Liver (tissue), 9 donors: ENCODE measurements around the gene C14orf180. TPM values are rescaled to one million over a fixed set of nuclear protein-coding genes. Genes with fewer than 3 reads are reported as not detected.

Experiments used
- DNase-seq: peaks from one replicate; pipeline ENCODE4 v3.0.0-alpha.2; 2017; ENCODE audit warnings: low spot score
- H3K27ac ChIP-seq, 2 donors: one replicate each; pipeline ENCODE4 v1.7.0; 2013; ENCODE audit warnings: inconsistent platforms in 2 of 2, low read length in 2 of 2, control low read depth in 1 of 2, low read depth in 1 of 2, mild to moderate bottlenecking in 1 of 2
- H3K27me3 ChIP-seq, 4 donors: one replicate each; pipeline versions ENCODE4 v1.6.1 to v1.7.0; 2013; ENCODE audit warnings: low read length in 3 of 4, inconsistent platforms in 1 of 4, mild to moderate bottlenecking in 1 of 4, moderate library complexity in 1 of 4; ENCODE audit not compliant: control insufficient read depth in 4 of 4, insufficient read depth in 4 of 4
- H3K36me3 ChIP-seq, 4 donors: one replicate each; pipeline versions ENCODE4 v1.6.1 to v1.7.0; 2013; ENCODE audit warnings: low read length in 3 of 4, mild to moderate bottlenecking in 3 of 4, low read depth in 1 of 4, moderate library complexity in 1 of 4; ENCODE audit not compliant: control insufficient read depth in 4 of 4, insufficient read depth in 3 of 4
- H3K4me1 ChIP-seq, 4 donors: one replicate each; pipeline versions ENCODE4 v1.6.1 to v1.7.0; 2013; ENCODE audit warnings: low read length in 3 of 4, mild to moderate bottlenecking in 3 of 4, moderate library complexity in 1 of 4; ENCODE audit not compliant: control insufficient read depth in 4 of 4, insufficient read depth in 4 of 4
- H3K4me3 ChIP-seq, 3 donors: one replicate each; pipeline versions ENCODE4 v1.6.1 to v1.7.0; 2013; ENCODE audit warnings: low read length in 3 of 3, control low read depth in 1 of 3, low read depth in 1 of 3, mild to moderate bottlenecking in 1 of 3
- H3K9ac ChIP-seq, 2 donors: one replicate each; pipeline ENCODE4 v1.7.0; 2013; ENCODE audit warnings: low read length in 2 of 2, mild to moderate bottlenecking in 2 of 2, moderate library complexity in 2 of 2, control low read depth in 1 of 2, low read depth in 1 of 2
- H3K9me3 ChIP-seq, 4 donors: one replicate each; pipeline versions ENCODE4 v1.6.1 to v1.7.0; 2013; ENCODE audit warnings: low read length in 3 of 4; ENCODE audit not compliant: control insufficient read depth in 4 of 4
- EGR1 ChIP-seq, 2 donors: IDR thresholded peaks; 2 replicates each; pipeline ENCODE4 v1.6.1; 2016 to 2018; ENCODE audit warnings: antibody characterized with exemption in 2 of 2, low read depth in 2 of 2
- FOXA1 ChIP-seq: IDR thresholded peaks from 2 replicates; pipeline ENCODE4 v1.6.1; 2016; ENCODE audit warnings: antibody characterized with exemption
- FOXA2 ChIP-seq: IDR thresholded peaks from 2 replicates; pipeline ENCODE4 v1.6.1; 2016; ENCODE audit warnings: antibody characterized with exemption
- HNF4A ChIP-seq, 2 donors: conservative IDR thresholded peaks; 2 replicates each; pipeline ENCODE4 v1.6.1; 2016; ENCODE audit warnings: antibody characterized with exemption in 2 of 2, mild to moderate bottlenecking in 2 of 2
- HNF4G ChIP-seq: IDR thresholded peaks from 2 replicates; pipeline ENCODE4 v1.6.1; 2016; ENCODE audit warnings: antibody characterized with exemption
- NR2F2 ChIP-seq: IDR thresholded peaks from 2 replicates; pipeline ENCODE4 v1.6.1; 2016; ENCODE audit warnings: antibody characterized with exemption
- RAD21 ChIP-seq, 2 donors: IDR thresholded peaks; 2 replicates each; pipeline ENCODE4 v1.6.1; 2016; ENCODE audit warnings: antibody characterized with exemption in 2 of 2, mild to moderate bottlenecking in 2 of 2
- RXRA ChIP-seq, 2 donors: IDR thresholded peaks; 2 replicates each; pipeline ENCODE4 v1.6.1; 2017 to 2018; ENCODE audit warnings: antibody characterized with exemption in 2 of 2, mild to moderate bottlenecking in 1 of 2
- SP1 ChIP-seq: IDR thresholded peaks from 2 replicates; pipeline ENCODE4 v1.6.1; 2018; ENCODE audit warnings: antibody characterized with exemption, mild to moderate bottlenecking
- TAF1 ChIP-seq: conservative IDR thresholded peaks from 2 replicates; pipeline ENCODE4 v1.6.1; 2016; ENCODE audit warnings: antibody characterized with exemption, mild to moderate bottlenecking
- YY1 ChIP-seq: IDR thresholded peaks from 2 replicates; pipeline ENCODE4 v1.6.1; 2016; ENCODE audit warnings: antibody characterized with exemption, mild to moderate bottlenecking
- WGBS: extraction: QIAGEN DNeasy Blood & Tissue Kit; methylation state at CpG from one replicate; pipeline ENCODE4 v1.1.7; 2013; 5-methylcytosine and 5-hydroxymethylcytosine counted together
- polyA plus RNA-seq, 2 donors: library from polyadenylated mRNA; stranded (reverse) in 1 of 2; unstranded in 1 of 2; fragments of 200-250 nt in 1 of 2; fragments of >200 nt in 1 of 2; fragmentation: Nextera tagmentation in 1 of 2; extraction: Ambion mirVana in 1 of 2; gene quantifications; one replicate each; pipeline versions ENCODE4 v1.2.1 to v1.2.3, GENCODE V29; 2013 to 2015
- total RNA-seq, 2 donors: library from RNA; depleted of rRNA; stranded (reverse); fragments of >200 nt; gene quantifications; one replicate each; pipeline ENCODE4 v1.2.3, GENCODE V29; 2014
- TF ChIP-seq, protein P1 (sequence below): IDR thresholded peaks from 2 replicates; pipeline ENCODE4 v1.6.1; 2016; ENCODE audit warnings: antibody characterized with exemption, mild to moderate bottlenecking
- TF ChIP-seq, protein P2 (sequence below): IDR thresholded peaks from 2 replicates; pipeline ENCODE4 v1.6.1; 2016; ENCODE audit warnings: antibody characterized with exemption
- TF ChIP-seq, protein P3 (sequence below): IDR thresholded peaks from 2 replicates; pipeline ENCODE4 v1.6.1; 2016; ENCODE audit warnings: antibody characterized with exemption
- TF ChIP-seq, protein P4 (sequence below): fragments of 150-350 bp; IDR thresholded peaks from 2 replicates; pipeline ENCODE4 v1.5.1; 2017; ENCODE audit warnings: improper control_type of control experiment, low read depth, low read length; ENCODE audit not compliant: missing input control
- TF ChIP-seq, protein P5 (sequence below): IDR thresholded peaks from 2 replicates; pipeline ENCODE4 v1.6.1; 2016; ENCODE audit warnings: antibody characterized with exemption
- donor health status: healthy.
- donor health status: healthy.
- donor health status: healthy.
- donor health status: healthy.
- donor health status: healthy.

The C14orf180 gene
- total and polyA plus RNA-seq, 4 donors, result 0.09 to 4.0 (median 2.9) TPM

DNA sequence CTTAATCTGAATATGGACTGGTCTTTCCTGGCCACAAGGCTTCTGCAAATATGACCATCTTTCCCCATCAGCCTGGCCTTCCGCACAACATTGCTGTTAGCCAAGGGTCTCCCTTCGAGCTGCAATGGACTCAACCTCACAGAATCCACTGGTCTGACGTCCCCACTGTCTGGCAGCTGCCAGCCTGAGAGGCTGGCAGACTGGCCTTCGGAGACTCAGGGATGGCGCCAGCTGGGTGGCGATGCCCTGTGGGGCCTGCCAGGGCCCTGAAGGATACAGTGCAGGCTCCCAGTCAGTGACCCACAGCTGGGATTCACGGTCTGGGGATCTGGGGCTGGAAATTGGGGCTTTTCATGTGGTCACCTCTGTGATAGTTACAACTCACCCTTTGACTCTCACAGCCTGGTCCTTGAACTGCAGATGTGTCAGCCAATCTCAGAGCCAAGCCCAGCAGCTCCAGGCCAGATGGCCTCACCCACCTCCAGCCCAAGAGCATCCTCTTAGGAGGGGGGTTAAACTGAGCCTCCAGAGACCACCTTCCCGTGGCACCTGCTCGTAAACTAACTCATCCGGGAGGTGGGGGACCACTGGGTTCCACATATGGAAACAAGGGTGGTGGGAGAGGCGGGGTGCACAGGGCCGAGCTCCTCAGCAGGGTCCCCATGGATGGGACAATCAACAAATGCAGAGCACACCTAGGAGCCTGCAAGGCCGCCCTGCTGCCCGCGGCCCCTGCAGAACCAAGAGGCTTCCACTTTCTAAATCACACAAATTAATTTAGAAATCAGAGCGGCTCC, 21.1 kb upstream of the C14orf180 start:
- WGBS, result 88% methylated on average over 16 of the region's 16 CpGs
- no peaks in the 10 kb centered on the region for H3K36me3 ChIP-seq
- H3K4me1 ChIP-seq, result no peaks in the 10 kb centered on the region
- H3K4me3 ChIP-seq, result no peak overlapping the region
- TF ChIP-seq, protein P1, sequence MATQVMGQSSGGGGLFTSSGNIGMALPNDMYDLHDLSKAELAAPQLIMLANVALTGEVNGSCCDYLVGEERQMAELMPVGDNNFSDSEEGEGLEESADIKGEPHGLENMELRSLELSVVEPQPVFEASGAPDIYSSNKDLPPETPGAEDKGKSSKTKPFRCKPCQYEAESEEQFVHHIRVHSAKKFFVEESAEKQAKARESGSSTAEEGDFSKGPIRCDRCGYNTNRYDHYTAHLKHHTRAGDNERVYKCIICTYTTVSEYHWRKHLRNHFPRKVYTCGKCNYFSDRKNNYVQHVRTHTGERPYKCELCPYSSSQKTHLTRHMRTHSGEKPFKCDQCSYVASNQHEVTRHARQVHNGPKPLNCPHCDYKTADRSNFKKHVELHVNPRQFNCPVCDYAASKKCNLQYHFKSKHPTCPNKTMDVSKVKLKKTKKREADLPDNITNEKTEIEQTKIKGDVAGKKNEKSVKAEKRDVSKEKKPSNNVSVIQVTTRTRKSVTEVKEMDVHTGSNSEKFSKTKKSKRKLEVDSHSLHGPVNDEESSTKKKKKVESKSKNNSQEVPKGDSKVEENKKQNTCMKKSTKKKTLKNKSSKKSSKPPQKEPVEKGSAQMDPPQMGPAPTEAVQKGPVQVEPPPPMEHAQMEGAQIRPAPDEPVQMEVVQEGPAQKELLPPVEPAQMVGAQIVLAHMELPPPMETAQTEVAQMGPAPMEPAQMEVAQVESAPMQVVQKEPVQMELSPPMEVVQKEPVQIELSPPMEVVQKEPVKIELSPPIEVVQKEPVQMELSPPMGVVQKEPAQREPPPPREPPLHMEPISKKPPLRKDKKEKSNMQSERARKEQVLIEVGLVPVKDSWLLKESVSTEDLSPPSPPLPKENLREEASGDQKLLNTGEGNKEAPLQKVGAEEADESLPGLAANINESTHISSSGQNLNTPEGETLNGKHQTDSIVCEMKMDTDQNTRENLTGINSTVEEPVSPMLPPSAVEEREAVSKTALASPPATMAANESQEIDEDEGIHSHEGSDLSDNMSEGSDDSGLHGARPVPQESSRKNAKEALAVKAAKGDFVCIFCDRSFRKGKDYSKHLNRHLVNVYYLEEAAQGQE, result no peak
- TF ChIP-seq FOXA2, result no peak
- TF ChIP-seq, protein P2, sequence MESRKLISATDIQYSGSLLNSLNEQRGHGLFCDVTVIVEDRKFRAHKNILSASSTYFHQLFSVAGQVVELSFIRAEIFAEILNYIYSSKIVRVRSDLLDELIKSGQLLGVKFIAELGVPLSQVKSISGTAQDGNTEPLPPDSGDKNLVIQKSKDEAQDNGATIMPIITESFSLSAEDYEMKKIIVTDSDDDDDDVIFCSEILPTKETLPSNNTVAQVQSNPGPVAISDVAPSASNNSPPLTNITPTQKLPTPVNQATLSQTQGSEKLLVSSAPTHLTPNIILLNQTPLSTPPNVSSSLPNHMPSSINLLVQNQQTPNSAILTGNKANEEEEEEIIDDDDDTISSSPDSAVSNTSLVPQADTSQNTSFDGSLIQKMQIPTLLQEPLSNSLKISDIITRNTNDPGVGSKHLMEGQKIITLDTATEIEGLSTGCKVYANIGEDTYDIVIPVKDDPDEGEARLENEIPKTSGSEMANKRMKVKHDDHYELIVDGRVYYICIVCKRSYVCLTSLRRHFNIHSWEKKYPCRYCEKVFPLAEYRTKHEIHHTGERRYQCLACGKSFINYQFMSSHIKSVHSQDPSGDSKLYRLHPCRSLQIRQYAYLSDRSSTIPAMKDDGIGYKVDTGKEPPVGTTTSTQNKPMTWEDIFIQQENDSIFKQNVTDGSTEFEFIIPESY, result no peak
- TF ChIP-seq, protein P3, sequence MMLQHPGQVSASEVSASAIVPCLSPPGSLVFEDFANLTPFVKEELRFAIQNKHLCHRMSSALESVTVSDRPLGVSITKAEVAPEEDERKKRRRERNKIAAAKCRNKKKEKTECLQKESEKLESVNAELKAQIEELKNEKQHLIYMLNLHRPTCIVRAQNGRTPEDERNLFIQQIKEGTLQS, result no peak
- TF ChIP-seq, protein P4, sequence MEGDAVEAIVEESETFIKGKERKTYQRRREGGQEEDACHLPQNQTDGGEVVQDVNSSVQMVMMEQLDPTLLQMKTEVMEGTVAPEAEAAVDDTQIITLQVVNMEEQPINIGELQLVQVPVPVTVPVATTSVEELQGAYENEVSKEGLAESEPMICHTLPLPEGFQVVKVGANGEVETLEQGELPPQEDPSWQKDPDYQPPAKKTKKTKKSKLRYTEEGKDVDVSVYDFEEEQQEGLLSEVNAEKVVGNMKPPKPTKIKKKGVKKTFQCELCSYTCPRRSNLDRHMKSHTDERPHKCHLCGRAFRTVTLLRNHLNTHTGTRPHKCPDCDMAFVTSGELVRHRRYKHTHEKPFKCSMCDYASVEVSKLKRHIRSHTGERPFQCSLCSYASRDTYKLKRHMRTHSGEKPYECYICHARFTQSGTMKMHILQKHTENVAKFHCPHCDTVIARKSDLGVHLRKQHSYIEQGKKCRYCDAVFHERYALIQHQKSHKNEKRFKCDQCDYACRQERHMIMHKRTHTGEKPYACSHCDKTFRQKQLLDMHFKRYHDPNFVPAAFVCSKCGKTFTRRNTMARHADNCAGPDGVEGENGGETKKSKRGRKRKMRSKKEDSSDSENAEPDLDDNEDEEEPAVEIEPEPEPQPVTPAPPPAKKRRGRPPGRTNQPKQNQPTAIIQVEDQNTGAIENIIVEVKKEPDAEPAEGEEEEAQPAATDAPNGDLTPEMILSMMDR, result no peak
- TF ChIP-seq EGR1 (IDR thresholded peaks at IDR 0.05; ENCODE audit: low read depth in 2 of 2), result no peak
- no peak for TF ChIP-seq HNF4G
- TF ChIP-seq YY1, result no peak
- no peak for TF ChIP-seq TAF1
- TF ChIP-seq HNF4A (conservative IDR thresholded peaks at IDR 0.05), result no peak
- TF ChIP-seq, protein P5, sequence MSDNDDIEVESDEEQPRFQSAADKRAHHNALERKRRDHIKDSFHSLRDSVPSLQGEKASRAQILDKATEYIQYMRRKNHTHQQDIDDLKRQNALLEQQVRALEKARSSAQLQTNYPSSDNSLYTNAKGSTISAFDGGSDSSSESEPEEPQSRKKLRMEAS, result no peak
- no peak for TF ChIP-seq RXRA (IDR thresholded peaks at IDR 0.05)
- no peak for TF ChIP-seq SP1
- TF ChIP-seq FOXA1, result no peak
- no peak for TF ChIP-seq NR2F2
- no peak for TF ChIP-seq RAD21 (IDR thresholded peaks at IDR 0.05)
- H3K27ac ChIP-seq, result no peak overlapping the region
- H3K9me3 ChIP-seq, result no peaks in the 10 kb centered on the region
- H3K27me3 ChIP-seq, result peaks cover 0 to 6% (median 0%) of the 10 kb centered on the region in 4 donors
- no peak overlapping the region for H3K9ac ChIP-seq
- no peak for DNase-seq
